H9 (cell line): ENCODE data around the gene VASN. TPM values are rescaled to one million over a fixed set of nuclear protein-coding genes. Genes with fewer than 3 reads are reported as not detected.

Experiments
- DNase-seq: peaks from one replicate; pipeline ENCODE4 v3.0.0-alpha.2; 2017
- H2AFZ ChIP-seq: one replicate; pipeline ENCODE4 v1.6.1; 2013; ENCODE audit warnings: mild to moderate bottlenecking, low read length, control low read depth, moderate library complexity
- H2AK5ac ChIP-seq: 2 replicates; pipeline ENCODE4 v1.6.1; 2013; ENCODE audit warnings: low read length, control low read depth, mixed read lengths; ENCODE audit not compliant: insufficient read length
- H2BK120ac ChIP-seq: one replicate; pipeline ENCODE4 v1.6.1; 2013; ENCODE audit warnings: low read depth, mild to moderate bottlenecking, low read length, control low read depth, inconsistent platforms; ENCODE audit not compliant: poor library complexity, severe bottlenecking
- H2BK12ac ChIP-seq: 2 replicates; pipeline ENCODE4 v1.6.1; 2013; ENCODE audit warnings: low read length, control low read depth, mixed read lengths, low read depth; ENCODE audit not compliant: insufficient read length
- H2BK15ac ChIP-seq: 2 replicates; pipeline ENCODE4 v1.6.1; 2013; ENCODE audit warnings: low read depth, low read length, control low read depth
- H2BK20ac ChIP-seq: one replicate; pipeline ENCODE4 v1.6.1; 2013; ENCODE audit warnings: low read depth, mild to moderate bottlenecking, low read length, control low read depth, inconsistent platforms; ENCODE audit not compliant: poor library complexity, severe bottlenecking
- H2BK5ac ChIP-seq: 2 replicates; pipeline ENCODE4 v1.6.1; 2013; ENCODE audit warnings: low read length, control low read depth, mixed read lengths; ENCODE audit not compliant: insufficient read length
- H3K14ac ChIP-seq: 2 replicates; pipeline ENCODE4 v1.6.1; 2013; ENCODE audit warnings: low read length, control low read depth; ENCODE audit not compliant: insufficient read depth
- H3K18ac ChIP-seq: 2 replicates; pipeline ENCODE4 v1.6.1; 2013; ENCODE audit warnings: low read depth, mild to moderate bottlenecking, mixed read lengths, low read length, control low read depth; ENCODE audit not compliant: insufficient read length
- H3K23ac ChIP-seq: 2 replicates; pipeline ENCODE4 v1.6.1; 2013; ENCODE audit warnings: low read length, control low read depth, mixed read lengths, low read depth; ENCODE audit not compliant: insufficient read length
- H3K23me2 ChIP-seq: 2 replicates; pipeline ENCODE4 v1.6.1; 2013; ENCODE audit warnings: low read depth, mild to moderate bottlenecking, mixed read lengths, low read length, control low read depth; ENCODE audit not compliant: insufficient read length, poor library complexity, severe bottlenecking
- H3K27ac ChIP-seq: 2 replicates; pipeline ENCODE4 v1.5.1; 2013; ENCODE audit warnings: low read length, control low read depth, mixed read lengths, low read depth; ENCODE audit not compliant: insufficient read length
- H3K27me3 ChIP-seq: 2 replicates; pipeline ENCODE4 v1.6.1; 2013; ENCODE audit warnings: low read length, control low read depth, inconsistent platforms; ENCODE audit not compliant: insufficient read depth
- H3K4ac ChIP-seq: 2 replicates; pipeline ENCODE4 v1.6.1; 2013; ENCODE audit warnings: low read depth, mild to moderate bottlenecking, control low read depth, inconsistent platforms, low read length, moderate library complexity
- H3K4me1 ChIP-seq: 2 replicates; pipeline ENCODE4 v1.6.1; 2013; ENCODE audit warnings: low read length, control low read depth, inconsistent platforms; ENCODE audit not compliant: insufficient read depth
- H3K4me2 ChIP-seq: 2 replicates; pipeline ENCODE4 v1.6.1; 2013; ENCODE audit warnings: low read length, control low read depth, mixed read lengths; ENCODE audit not compliant: insufficient read length, insufficient read depth
- H3K56ac ChIP-seq: 2 replicates; pipeline ENCODE4 v1.6.1; 2013; ENCODE audit warnings: low read depth, mild to moderate bottlenecking, mixed read lengths, low read length, control low read depth; ENCODE audit not compliant: insufficient read length
- H3K79me1 ChIP-seq: 2 replicates; pipeline ENCODE4 v1.6.1; 2013; ENCODE audit warnings: low read depth, mild to moderate bottlenecking, moderate library complexity, low read length, control low read depth, inconsistent platforms; ENCODE audit not compliant: insufficient read depth, poor library complexity, severe bottlenecking
- H3K79me2 ChIP-seq: 2 replicates; pipeline ENCODE4 v1.6.1; 2013; ENCODE audit warnings: low read length, control low read depth, inconsistent platforms; ENCODE audit not compliant: insufficient read depth
- H3K9ac ChIP-seq: 2 replicates; pipeline ENCODE4 v1.6.1; 2013; ENCODE audit warnings: low read length, control low read depth, mixed read lengths; ENCODE audit not compliant: insufficient read length; ENCODE audit errors: extremely low read depth
- H3K9me3 ChIP-seq: one replicate; pipeline ENCODE4 v1.6.1; 2013; ENCODE audit warnings: low read depth, low read length, inconsistent platforms; ENCODE audit not compliant: control insufficient read depth
- H3T11ph ChIP-seq: one replicate; pipeline ENCODE4 v1.6.1; 2013; ENCODE audit warnings: mild to moderate bottlenecking, low read length, control low read depth, inconsistent platforms
- H4K20me1 ChIP-seq: one replicate; pipeline ENCODE4 v1.6.1; 2013; ENCODE audit not compliant: control insufficient read depth, insufficient read length, insufficient read depth
- H4K5ac ChIP-seq: 2 replicates; pipeline ENCODE4 v1.6.1; 2013; ENCODE audit warnings: low read depth, mild to moderate bottlenecking, mixed read lengths, low read length, control low read depth; ENCODE audit not compliant: insufficient read length
- H4K8ac ChIP-seq: replicated peaks from 2 replicates; pipeline ENCODE4 v1.6.1; 2013; ENCODE audit warnings: low read length, control low read depth, mixed read lengths, low read depth; ENCODE audit not compliant: insufficient read length
- H4K91ac ChIP-seq: 2 replicates; pipeline ENCODE4 v1.6.1; 2013; ENCODE audit warnings: low read depth, mild to moderate bottlenecking, moderate library complexity, mixed read lengths, low read length, control low read depth; ENCODE audit not compliant: insufficient read length
- H3K27ac Mint-ChIP-seq, 3 experiments: 2 replicates in 2 of 3; 3 replicates in 1 of 3; pipeline ENCODE4 v1.8.0; 2020 to 2021; ENCODE audit warnings: mixed read lengths in 3 of 3, mild to moderate bottlenecking in 1 of 3, moderate library complexity in 1 of 3
- H3K27me3 Mint-ChIP-seq: 2 replicates; pipeline ENCODE4 v1.8.0; 2021; ENCODE audit warnings: low read depth, mild to moderate bottlenecking, moderate library complexity, mixed read lengths
- H3K36me3 Mint-ChIP-seq, 3 experiments: 2 replicates in 2 of 3; 3 replicates in 1 of 3; pipeline ENCODE4 v1.8.0; 2020 to 2021; ENCODE audit warnings: low read depth in 3 of 3, mixed read lengths in 3 of 3; ENCODE audit not compliant: insufficient read depth in 1 of 3
- H3K4me1 Mint-ChIP-seq, 2 experiments: 2 replicates each; pipeline ENCODE4 v1.8.0; 2020; ENCODE audit warnings: mixed read lengths in 2 of 2
- H3K4me3 Mint-ChIP-seq, 2 experiments: 2 replicates in 1 of 2; 3 replicates in 1 of 2; pipeline ENCODE4 v1.8.0; 2020 to 2021; ENCODE audit warnings: mild to moderate bottlenecking in 2 of 2, mixed read lengths in 2 of 2, moderate library complexity in 1 of 2
- H3K9me3 Mint-ChIP-seq, 2 experiments: 2 replicates in 1 of 2; 3 replicates in 1 of 2; pipeline ENCODE4 v1.8.0; 2020; ENCODE audit warnings: mild to moderate bottlenecking in 2 of 2, mixed read lengths in 2 of 2, moderate library complexity in 1 of 2
- CTCF ChIP-seq: fragments of 200-600 bp; sonication (generic); conservative IDR thresholded peaks from 3 replicates; pipeline ENCODE4 v1.8.0; 2021; ENCODE audit warnings: antibody characterized with exemption, mild to moderate bottlenecking
- WGBS: extraction: QIAGEN DNeasy Blood & Tissue Kit; methylation state at CpG from one replicate; pipeline ENCODE4 v1.1.7; 2013; ENCODE audit warnings: missing lambda C conversion rate, low lambda C conversion rate, mixed read lengths; ENCODE audit not compliant: insufficient read length; ENCODE audit errors: extremely low coverage; 5-methylcytosine and 5-hydroxymethylcytosine counted together
- total RNA-seq: library from RNA; stranded (reverse); gene quantifications from 2 replicates; pipeline ENCODE4 v1.2.1, GENCODE V29; 2021

VASN gene
- total RNA-seq, 1 experiment from 2014 or later, result 11.0 TPM

DNA sequence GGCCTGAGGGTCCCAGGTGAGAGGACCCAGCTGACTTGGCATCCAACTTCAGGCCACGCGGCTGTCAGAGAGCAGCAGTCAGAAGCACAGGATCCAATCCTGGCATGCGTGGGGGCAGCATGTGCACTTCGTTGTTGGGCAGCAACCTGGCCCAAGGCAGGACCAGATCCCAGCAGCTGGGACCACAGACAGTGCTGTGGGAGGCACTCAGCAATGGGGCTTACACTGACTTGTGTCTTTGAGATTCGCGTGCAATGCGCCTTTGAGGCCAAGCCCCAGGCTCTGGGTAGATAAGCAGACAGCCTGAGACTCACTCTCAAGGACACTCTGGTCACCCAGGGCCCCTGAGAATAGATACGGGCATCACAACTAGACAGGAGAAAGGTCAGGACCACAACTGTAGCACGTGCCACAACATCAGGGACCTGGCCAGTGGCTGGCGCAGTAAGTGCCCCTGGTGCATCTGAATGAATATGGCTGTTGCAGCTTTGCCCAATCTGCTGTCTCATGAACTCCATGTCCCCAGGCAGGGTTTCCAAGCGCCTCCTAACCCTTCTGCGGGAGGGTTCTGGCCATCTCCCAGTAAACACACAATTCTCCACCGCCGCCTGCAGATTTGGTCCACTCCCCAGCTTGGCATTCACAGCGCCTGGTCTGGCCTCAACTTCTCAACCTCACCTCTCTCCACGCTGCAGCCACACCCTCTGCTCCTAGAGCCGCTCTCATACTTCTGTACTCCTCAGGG lies 23.7 kb upstream of the VASN start:
- no peak overlapping the region for H3K4ac ChIP-seq
- no peak for DNase-seq
- peaks cover 14% of the 10 kb centered on the region; the same call in 1 of the 2 replicates for H3K79me2 ChIP-seq
- no peak overlapping the region for H4K8ac ChIP-seq
- no peak overlapping the region for H4K5ac ChIP-seq
- no peak overlapping the region for H3K18ac ChIP-seq
- no peaks in the 10 kb centered on the region for H3K9me3 ChIP-seq
- no peak overlapping the region for H2AFZ ChIP-seq
- H3K4me3 Mint-ChIP-seq, result no peak overlapping the region; a peak in 2 of 5 replicates
- H3K9ac ChIP-seq, result no peak overlapping the region
- no peak overlapping the region for H3K4me2 ChIP-seq
- no peak overlapping the region for H3K27ac ChIP-seq
- no peaks in the 10 kb centered on the region for H3K27me3 ChIP-seq
- H2BK20ac ChIP-seq, result no peak overlapping the region
- H3K27me3 Mint-ChIP-seq, result peaks cover 4% of the 10 kb centered on the region
- H3K56ac ChIP-seq, result no peak overlapping the region
- H4K91ac ChIP-seq, result no peak overlapping the region
- H3K23ac ChIP-seq, result no peak overlapping the region
- no peaks in the 10 kb centered on the region for H3K23me2 ChIP-seq
- no peaks in the 10 kb centered on the region for H3K4me1 ChIP-seq
- H2BK15ac ChIP-seq, result no peak overlapping the region
- H3K36me3 Mint-ChIP-seq, result peaks cover 27 to 35% (median 33%) of the 10 kb centered on the region in 3 experiments
- TF ChIP-seq CTCF, result no peak
- peak overlapping the region in 2 of 3 experiments; percentile 57 to 59; a peak in 3 of 7 replicates for H3K27ac Mint-ChIP-seq
- peaks cover 6% of the 10 kb centered on the region in 2 experiments for H3K4me1 Mint-ChIP-seq
- no CpG with 5 or more reads among the region's 17 CpGs for WGBS
- no peak overlapping the region for H2BK12ac ChIP-seq
- no peaks in the 10 kb centered on the region for H4K20me1 ChIP-seq
- H3K9me3 Mint-ChIP-seq, result peaks cover 18% of the 10 kb centered on the region in 2 experiments
- no peak overlapping the region for H2BK120ac ChIP-seq
- H2BK5ac ChIP-seq, result no peak overlapping the region
- peaks cover 7% of the 10 kb centered on the region for H3K79me1 ChIP-seq
- H3T11ph ChIP-seq, result no peak overlapping the region
- no peak overlapping the region for H2AK5ac ChIP-seq
- H3K14ac ChIP-seq, result no peak overlapping the region
